NCI-H146 treated with DMSO at 0.1 percent for 48 hours (cell line): Measurements from ENCODE around the gene PRSS27.
"Not testable (repeated sequence)": the region's sequence is repeated elsewhere in the genome, so short reads cannot be mapped to it uniquely, and the experiment has no call there.

ENCODE experiments used
- DNase-seq: peaks from one replicate; lab custom pipeline; 2025; ENCODE audit not compliant: unreplicated experiment; lab: John Stamatoyannopoulos, UW

PRSS27 gene

DNA sequence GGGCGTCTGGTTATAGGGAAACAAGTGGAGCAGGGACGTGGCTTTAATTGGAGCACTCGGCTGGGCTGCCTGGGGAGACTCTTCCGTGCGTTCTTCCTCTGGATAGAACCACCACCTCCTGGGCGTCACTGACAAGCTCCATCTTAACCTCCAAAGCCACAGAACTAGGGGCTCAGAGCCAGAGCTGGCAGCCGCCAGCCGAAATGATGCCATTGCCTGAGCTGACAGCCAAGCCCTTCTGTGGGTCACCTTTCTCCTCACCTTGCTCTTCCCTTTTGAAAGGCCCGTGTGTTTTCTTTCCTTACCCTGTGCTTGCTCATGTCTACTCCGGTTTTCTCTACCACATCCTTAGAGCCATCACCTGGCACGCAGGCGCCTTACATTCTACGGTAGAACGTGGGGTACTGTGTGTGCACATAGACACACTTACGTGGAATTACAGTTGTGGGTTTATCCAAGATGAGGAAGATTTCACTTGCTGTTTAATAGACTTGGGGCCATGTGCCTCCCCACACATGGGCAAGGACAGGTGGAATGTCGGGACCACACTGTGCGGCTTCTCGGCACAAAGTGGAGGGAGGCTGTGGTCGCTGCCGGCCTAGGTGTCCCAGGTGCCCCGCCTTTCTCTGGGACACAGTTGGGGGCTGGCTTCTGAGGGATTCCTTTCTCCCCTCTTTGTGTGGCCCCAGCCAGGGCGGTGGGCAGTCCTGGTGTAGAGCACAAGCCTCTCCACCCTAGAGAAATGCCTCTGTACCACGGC is 41.6 kb downstream of the PRSS27 start:
- not testable (repeated sequence) for DNase-seq

DNA sequence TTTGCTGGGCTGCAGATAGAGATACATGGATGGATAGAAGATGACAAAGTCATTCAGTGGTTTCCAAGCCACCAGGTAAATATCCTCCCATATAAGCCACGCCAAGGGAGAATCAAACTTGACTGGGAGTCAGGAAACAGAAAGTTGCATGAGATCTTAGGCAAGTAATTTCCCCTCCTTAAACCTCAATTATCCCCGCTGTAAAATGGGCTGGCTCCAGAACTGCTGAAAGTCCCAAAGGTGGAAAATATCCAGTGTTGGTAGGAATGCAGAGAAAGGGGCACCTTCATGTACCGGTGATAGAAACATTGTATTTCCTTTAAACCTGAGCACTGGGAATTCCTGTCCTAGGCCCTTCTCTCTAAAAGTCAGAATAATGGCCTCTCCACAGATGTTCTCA is 43.1 kb downstream of the PRSS27 start:
- not testable (repeated sequence) for DNase-seq

DNA sequence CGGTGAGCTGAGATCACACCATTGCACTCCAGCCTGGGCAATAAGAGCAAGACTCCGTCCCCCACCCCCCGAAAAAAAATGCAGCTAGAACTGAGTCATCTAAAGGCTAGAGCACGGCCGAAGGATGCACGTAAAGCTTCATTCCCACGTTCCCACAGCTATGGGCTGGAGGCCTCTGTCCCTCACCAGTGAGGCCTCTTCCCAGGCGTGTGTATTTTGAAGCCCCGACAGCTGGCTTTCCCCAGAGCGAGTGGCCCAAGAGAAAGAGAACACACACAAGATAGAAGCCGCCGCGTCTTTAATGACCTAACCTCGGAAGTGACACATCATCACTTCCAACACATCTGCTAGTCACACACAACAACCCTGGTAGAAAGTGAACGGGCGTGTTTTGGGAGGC is 44.3 kb downstream of the PRSS27 start:
- DNase-seq = no peak

DNA sequence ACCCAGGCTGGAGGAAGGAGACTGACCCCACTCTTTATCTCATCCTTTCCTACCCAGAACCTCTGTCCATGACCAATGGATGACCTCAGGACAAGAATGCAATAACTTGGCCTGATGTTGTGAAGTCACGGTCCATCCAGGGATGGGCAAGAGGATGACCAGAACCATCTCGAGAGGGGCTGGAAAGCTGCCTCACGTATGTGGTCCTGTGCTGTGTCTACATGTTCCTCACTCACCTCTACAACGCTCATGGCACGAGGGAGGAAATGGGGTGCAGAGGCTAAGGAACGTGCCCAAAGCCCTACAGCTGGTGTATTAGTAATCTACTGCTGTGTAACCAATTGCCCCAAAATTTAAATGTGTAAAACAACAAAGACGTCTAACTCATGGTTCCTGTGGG is 45.0 kb downstream of the PRSS27 start:
- no peak for DNase-seq

DNA sequence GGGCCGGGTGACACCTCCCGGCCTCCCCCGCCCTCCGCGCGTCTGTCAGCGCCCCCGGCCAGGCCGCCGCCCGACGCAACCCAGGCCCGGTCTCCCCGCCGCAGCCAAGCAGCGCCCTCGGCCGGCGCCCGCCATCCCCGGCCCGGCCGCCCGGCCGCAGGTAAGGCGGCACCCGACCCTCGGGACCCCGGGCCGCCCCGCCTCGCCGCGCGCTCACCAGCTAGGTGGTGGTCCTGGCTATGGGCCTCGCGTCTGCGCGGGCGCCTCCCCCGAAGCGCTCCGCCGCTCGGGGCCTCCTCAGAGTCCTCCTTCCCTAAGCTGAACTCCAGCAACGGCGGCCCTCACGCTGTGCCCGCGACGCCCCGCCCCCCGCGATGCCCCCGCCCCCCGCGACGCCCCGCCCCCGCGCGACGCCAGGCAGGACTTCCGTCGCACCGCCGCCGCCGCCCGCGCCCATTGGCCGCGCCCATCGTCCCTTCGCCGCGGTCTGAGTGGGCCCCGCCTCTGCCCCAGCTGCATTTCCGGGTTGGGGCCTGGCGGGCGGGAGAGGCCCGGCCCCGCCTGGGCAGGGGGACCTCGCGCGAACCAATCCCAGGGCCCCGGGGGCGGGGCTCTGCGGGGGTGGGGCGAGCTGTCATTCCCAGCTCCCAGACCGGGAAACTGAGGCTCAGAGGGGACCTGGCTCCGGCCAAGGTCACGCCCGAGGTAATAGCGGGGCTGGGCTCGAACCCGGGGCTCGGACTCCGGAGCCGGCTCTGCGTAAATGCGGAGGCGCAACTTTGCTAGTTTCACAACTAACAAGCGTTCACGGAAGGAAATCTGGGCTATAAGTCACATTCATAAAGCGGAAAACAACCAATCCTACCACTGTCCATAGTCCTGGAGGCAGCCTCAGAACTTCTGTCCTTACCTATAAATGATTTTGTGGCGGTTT is 46.7 kb downstream of the PRSS27 start:
- peak; percentile 89 for DNase-seq

DNA sequence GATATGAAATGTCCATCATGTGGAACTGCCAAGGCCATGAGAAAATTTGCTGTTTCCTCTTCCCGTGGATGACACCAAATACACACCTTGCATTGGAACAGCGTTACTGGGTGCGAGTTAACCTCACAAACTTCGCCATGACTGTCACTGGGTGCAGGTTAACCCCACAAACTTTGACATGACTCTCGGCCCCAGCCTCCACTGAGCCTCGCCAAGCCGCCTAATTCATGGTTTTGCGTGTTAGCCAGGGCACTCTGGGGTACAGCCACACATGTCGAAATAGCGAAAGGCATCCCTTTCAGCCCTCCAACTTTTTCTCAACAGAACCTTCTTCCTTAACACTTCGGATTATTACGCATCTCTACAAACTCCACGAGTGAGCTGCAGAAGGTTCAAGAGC is 48.3 kb downstream of the PRSS27 start:
- no peak for DNase-seq

DNA sequence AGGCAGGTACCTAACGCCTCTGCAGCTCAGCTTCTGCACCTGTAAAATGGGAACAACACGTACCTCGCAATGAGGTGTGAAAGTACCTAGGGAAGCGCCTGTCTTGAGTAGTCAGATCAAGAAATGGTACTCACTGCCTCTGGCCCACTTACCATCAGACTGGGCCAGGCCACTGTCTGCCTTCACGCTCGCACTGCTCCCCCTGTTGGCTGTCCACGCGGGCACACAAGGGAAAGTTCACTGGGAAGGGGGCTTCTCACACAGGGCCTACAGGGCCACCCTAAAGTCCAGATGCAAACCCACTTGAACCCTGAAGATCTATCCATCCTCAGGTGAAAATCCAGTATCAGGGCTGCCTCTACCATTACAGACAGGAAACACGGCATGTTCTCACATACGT is 48.8 kb downstream of the PRSS27 start:
- not testable (repeated sequence) for DNase-seq

DNA sequence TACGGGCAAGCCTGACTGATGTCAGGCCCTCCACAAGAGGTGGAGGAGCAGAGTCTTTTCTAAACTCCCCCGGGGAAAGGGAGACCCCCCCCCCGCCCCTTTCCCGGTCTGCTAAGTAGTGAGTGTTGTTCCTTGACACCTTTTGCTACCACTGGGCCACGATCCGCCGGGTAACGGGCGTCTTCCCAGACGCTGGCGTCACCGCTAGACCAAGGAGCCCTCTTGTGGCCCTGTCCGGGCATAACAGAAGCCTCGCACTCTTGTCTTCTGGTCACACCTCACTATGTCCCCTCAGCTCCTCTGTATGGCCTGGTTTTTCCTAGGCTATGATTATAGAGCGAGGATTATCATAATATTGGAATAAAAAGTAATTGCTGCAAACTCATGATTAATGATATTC is 50.0 kb downstream of the PRSS27 start:
- not testable (repeated sequence) for DNase-seq

DNA sequence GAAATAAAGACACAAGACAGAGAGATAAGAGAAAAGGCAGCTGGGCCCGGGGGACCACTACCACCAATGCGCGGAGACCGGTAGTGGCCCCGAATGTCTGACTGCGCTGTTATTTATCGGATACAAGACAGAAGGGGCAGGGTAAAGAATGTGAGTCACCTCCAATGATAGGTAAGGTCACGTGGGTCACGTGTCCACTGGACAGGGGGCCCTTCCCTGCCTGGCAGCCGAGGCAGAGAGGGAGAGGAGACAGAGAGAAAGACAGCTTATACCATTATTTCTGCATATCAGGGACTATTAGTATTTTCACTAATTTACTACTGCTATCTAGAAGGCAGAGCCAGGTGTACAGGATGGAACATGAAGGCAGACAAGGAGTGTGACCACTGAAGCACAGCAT is 50.4 kb downstream of the PRSS27 start:
- DNase-seq = not testable (repeated sequence)

DNA sequence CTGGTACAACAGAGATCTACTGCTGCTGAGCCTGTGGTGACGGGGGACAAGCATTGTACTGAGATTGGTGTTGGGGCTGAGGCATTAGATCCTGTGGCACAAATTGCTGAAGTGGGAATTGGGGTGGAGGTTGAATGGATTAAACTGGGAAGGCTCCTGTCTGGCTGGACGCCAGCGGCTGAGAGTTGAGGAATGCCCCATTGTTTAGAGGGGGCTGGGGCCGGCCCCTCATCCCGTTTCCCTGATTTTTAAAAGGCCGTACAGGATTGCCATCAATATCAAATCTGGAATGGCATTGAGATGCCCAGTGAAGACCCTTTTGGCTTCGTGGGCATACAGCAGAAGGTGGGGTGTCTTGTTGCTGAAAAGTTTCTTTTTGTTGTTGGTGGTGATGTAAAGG is 53.4 kb downstream of the PRSS27 start:
- not testable (repeated sequence) for DNase-seq

DNA sequence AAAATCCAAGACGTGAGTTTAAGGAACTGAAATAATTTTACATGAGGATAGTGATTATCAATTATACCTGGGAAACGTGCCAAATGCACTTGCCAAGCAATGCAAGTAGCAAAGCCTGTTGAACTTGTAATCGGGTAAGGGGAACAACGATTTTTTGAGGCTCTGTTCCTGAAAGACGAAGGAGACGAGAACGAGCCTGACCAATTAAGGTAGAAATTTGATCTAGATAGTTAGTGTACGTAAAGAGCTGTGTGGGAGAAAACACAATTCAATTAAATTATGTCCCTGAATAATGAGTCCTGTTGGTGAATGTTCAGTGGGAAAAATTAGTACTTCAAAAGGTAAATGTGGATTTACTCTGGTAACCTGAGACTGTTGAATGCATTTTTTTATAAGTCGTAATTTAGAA is 55.4 kb downstream of the PRSS27 start:
- no peak for DNase-seq

DNA sequence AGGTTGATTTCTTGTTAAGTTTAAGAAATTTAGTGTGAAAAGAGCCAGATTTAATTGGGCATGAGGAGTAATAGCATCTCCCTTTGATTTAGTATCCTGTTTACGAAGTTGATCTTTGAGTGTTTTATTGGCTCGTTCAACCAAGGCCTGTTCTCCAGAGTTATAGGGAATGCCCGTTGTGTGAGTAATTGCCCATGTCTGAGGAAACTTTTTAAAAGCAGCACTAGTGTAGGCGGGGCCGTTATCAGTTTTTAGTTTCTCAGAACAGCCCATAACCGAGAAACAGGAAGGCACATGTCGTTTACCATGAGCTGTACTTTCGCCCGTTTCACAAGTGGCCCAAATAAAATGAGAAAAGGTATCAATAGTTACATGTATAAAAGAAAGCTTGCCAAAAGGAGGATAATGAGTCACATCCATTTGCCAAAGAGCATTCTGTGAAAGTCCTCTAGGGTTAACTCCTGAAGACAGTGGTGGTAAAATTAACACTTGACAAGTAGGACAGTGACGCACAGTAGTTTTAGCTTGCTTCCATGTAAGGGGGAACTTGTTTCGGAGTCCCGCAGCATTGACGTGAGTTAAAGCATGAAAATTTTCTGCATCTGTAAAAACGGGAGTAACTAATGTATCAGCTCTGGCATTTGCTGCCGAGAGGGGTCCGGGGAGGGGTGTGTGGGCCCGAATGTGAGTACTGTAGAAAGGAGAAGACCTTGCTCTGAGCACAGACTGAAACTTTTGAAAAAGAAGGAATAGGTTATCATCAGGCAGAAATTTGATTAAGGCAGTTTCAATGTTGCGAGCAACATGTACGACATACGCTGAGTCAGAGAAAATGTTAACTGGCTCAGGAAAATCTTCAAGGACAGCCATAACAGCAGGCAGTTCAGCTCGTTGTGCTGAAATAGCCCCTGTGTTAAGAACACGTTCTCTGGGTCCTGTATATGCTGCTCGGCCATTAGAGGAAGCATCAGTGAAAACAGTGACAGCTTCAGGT is 56.2 kb downstream of the PRSS27 start:
- DNase-seq = no peak
